SKM-1 (cell line): ENCODE measurements around the gene GCGR.

Source experiments
- DNase-seq: peaks from one replicate; lab custom pipeline; 2025; ENCODE audit not compliant: unreplicated experiment; lab: John Stamatoyannopoulos, UW

The GCGR gene

DNA sequence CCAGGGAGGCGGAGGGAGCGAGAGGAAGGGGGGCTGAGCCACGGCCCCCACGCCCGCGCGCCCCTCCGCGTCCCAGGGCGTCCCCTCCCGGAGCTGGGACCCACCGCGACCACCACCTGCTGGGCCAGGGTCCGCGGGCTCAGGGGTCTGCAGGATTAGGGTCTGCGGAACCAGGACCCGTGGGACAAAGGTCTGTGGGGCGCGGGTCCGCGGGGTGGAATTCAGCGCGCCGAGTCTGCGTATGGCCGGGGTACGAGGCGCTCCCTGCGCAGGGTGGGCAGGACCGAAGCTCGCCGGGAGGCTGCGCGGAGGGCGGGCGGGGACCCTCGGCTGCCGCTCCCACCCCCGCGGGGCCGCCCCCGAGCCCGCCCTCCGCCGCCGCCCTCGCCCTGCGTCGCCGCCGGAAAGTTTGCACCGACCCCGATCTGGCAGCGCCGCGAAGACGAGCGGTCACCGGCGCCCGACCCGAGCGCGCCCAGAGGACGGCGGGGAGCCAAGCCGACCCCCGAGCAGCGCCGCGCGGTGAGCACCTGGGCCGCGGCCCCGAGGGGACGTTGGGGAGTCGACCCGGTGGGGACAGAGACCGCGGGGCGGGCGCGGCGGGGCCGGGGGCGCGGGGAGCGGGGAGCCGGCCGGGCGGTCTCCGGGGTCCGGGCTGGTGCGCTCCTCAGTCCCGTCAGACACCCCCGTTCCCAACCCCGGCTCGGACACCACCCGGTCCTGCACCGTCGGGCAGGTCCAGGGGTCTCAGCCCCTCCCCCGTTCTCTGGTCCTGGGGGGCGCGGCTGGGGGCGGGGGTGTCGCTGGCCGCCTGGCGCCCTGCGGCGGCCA is at the start of gene GCGR:
Gene GCGR, plus strand, starts transcription at position 423 of the 831 bp plus-strand sequence. CDS start 4,869 bp downstream, outside the sequence.
- no peak for DNase-seq

DNA sequence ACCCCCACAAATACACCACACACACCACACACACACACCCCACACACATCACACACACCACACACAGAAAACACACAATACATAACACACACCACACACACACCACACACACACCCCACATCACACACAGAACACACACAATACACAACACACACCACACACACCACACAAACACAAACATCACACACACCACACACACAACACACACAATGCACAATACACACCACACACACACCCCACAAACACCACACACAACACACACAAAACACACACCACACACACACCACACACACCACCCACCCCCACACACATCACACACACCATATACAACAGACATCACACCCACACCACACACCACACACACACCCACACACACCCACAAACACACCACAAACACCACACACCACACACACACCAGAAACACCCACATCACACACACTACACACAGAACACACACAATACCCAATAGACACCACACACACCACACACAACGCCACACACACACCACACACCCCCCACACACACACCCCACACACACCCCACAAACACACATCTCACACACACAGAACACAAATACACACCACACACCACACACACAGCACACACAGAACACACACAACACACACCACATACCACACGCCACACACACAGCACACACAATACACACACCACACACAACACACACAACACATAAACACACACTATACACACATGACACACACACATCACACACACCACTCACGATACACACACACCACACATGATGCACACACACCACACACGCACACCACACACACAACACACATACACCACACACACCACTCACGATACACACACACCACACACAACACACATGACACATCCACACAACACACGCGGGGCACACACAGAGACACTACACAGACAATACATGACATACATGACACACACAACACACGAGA is 11.0 kb upstream of the GCGR start:
- no peak for DNase-seq

DNA sequence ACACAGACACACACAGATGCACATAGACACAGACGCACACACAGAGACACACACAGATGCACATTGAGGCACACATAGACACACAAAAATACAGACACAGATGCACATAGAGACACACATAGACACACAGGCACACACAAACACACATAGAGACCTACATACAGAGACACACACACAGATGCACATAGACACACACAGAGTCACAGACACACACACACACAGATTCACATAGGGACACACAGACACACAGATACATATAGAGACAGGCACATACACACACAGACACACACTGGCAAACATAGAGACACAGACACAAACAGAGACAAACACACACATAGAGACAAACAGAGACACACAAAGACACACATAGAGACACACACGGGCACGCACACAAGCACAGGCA is 9.9 kb upstream of the GCGR start:
- DNase-seq: no peak

DNA sequence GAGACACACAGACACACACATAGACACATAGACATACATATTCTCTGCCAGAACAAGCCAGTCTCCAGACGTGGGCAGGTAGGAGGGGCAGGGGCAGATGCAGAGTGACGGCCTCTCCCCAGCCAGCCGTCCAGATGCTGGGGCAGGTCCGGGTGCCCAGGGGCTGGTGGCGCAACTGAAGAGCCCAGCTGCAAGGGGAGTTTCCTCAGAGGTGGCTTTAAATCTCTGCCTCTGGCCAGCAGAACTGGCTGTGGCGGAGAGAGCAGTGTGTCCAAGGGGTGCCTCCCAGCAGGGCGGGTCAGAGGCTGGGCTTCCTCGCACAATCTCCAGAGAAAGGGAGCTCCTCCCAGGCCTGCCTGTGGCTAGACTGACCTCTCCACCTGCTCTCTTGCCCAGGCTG is 9.4 kb upstream of the GCGR start:
- DNase-seq: no peak

DNA sequence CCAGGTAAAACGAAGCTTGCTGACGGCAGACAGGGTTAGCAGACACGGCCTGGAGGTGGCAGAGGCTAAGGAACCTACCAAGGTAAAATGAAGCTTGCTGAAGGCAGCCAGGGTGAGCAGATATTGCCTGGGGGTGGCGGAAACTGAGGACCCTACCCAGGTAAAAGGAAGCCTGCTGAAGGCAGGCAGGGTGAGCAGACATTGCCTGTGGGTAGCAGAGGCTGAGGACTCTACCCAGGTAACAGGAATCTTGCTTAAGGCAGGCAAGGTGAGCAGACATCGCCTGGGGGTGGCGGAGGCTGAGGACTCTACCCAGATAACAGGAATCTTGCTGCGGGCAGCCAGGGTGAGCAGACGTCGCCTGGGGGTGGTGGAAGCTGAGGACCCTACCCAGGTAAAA is 2.6 kb upstream of the GCGR start:
- no peak for DNase-seq

DNA sequence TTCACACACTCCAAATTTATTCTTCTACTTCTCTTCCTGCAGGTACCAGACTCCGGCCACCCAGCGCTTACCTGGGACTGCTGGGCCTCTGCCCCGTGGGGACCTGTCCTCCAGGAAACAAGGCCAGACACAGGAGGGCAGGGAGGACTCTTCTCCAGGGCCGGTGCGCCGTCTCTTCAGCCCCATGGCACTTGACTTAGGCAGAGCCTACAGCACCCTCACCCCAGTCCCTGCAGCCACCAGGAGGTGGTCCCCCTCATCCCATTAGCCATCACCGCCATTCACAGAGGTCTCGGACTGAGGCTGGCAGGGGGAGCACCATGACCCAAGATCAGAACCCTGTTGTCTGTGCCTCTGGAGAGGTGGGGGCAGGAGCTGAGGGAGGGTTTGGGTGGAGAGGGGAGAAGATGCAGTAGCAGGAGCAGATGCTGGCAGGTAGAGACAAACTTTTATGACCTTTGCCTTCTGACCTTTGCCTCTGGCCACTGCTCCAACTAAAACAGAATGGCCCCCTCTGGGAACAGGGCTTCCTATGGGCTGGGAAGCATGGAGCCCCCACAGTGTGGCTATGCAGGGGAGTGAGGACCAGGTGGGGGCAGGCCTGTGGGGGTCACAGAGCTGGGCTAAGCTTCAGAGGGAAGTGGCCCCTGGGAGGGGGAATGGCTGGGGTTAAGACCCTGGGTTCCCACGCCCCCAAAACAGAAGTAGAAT is 1.7 kb upstream of the GCGR start:
- no peak for DNase-seq

DNA sequence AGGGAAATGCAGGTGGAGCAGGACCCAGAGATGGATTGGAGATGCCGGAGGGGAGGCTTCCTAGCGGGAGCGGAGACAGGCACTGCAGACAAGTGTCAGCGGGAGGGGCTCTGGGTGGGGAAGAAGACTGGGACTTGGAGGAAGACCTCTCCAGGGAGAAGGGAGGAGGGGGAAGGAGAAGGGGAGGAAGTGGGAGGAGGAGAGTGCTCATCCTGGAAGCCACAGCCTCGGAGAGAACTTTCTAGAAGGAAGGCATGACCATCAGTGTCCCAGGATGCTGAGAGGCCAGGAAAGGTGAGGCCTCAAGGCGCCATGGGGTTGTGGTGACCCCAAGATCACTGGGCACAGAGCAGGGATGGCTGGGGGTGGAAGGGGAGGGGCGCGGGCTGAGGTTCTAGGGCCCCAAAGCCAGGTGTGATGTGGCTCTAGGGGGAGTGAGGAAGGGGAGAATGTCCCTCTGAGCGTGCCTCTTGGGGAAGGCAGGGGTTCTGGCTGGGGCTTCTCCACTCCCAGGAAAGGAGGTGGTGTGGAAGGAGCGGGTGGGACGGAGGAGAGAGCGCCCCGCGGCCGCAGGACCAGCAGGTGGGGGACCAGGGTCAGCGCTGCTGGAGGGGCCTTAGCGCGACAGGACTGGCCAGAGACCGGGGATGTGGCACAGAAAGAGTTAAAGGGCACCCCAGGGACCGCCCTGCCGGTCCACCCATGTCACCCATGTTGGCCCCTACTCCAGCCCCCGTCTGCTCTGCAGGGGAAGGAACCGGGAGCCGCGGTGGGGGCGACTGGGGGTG is 900 bp upstream of the GCGR start:
- no peak for DNase-seq

DNA sequence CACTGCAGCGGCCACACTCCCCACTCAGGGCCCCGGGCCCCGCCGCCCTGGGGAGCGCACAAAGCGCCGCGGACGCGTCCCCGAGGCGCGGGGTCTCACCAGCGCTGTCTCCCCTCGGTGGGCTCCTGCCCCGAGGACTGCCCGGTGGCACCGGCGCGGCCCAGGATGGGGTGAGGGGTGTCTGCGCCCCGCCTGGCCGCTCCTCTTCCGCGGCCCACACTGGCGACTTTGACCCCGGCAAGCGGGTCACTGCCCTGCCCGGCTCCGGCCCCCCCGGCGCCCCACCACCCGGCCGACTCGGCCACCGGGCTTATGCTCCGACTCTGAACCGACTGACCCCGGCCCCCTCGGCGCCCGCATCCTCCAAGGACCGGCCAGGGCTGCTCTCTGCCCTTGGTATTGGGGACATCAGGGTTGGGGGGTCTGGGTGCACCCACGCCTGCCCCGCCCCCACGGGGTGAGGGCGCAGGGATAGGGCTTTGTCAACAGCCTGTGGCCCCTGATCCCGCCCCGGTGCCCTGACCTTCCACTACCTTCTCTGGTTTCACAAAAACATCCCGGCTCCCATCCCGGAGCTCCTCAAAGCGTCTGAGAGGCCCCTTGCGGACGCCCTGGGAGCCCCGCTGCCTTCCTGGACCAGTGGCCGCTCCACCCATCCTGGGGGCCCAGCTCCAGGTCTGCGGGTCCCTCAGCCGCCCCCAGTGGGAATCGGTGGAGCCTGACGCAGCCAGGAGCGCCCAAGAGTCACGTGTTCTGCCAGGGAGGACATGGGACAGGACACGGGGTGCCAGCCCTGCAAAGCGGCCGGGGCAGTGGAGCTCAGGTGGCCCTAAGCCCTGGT is 829 bp downstream of the GCGR start:
- no peak for DNase-seq

DNA sequence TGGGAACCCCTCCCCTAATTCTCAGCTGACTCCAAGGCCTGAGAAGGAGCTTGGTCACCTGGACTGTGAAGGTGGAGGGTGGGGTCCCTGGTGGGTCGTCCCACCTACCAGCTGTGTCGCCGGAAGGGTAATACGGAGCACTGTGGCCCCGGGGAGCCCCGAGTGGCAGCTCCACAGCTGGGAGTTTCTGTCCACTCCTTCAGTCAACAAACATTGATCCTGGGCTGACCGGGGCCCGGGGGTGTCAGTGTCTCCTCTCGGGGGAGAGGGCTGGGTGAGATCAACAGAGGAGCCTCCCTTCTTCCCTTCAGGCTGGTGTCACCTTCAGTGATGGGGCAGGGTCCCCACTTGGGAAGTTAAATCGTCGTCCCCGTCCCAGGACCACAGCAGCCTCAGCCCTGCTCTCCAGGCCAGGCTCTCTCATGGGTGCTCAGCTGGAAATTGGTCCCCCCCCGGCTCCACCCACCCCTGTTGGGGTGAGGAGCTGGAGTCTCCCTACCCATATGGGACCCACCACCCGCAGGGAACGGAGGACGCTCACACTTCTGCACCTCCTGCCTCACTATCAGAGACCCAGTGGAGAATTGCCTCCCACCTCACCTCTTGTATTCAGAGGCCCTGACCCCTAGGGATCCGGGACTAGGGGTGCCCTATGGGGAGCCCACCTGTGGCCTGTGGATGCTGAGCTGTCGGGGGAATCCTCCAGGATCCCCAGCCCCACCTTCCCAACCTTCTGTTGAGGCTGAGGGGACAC is 1.9 kb downstream of the GCGR start:
- no peak for DNase-seq

DNA sequence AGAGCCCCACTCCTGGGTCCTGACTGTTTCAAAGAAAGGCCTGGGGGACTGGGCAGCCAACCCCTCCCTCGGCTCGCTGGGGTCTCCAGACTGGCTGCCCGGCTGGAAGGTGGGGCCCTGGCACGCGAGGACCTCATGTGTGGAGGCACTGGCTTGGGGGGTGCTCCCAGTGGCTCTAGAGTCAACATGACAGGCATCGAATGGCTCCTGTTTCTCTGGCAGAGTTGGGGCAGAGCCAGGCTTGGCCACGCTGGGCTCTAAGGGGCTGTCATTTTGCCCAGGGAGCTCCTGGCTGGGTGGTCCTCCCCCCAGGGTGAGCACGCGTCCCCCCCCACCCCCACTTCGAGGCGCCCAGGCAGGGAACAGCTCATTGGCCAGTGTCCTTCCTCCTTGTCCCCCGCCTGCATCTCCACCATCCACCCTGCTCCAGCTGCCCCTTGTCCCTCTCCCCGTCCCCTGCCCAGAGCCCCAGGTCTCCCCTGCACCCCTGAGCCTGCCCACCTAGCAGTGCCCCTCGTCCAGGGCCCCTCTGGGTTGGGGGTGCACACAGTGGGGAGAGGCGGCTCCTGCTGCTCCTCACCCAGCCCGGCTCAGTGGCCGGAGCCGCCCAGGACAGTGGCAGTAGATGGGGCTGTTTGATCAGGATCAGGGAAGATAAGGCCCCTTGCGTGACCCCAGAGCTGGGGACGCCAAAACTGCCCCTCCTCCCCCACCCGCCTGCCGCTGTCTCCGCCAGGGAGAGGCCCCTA is 2.7 kb downstream of the GCGR start:
- DNase-seq: no peak

DNA sequence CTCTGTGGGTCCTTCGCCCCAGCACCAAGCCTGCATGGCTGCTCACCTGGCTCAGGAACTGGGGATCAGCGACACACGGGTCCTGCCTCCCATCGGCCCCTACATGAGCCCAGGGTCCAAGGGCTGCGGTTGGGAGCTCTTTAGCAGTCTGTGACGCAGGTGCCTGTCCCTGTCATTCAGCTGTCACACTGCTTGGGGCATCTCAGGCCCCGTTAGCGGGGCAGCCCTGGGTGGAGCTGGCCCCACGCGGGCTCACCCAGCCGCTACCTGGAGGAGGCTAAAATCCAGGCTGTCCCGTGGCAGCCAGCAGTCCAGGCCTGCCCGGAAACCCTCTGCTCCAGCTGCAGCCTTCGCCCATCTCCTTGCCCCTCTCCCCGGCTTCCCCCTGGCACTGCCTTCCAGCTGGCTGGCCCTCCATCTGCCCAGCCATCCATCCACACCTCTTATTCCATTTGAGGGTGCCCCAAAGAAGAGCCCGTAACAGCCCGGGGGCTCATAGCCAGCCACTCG is 3.3 kb downstream of the GCGR start:
- DNase-seq: no peak

DNA sequence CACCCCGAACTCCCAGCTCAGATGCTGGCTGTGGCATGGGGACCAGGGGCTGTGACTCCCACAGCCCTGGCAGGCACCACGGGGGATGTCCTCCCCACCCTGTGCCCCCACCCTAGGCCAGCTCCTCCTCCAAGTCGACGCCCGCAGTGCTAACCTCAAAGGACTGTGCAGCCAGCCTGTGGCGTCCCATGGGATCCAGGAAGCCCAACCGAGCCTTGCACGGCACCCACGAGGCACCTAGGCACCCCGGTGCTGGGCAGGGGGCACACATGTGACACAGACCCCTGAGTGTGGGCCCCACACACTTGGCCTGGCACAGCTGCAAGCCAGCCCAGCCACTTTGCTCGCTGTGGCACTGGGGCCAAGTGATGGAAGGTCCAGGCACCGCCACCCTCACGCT is 3.9 kb downstream of the GCGR start:
- DNase-seq: no peak

DNA sequence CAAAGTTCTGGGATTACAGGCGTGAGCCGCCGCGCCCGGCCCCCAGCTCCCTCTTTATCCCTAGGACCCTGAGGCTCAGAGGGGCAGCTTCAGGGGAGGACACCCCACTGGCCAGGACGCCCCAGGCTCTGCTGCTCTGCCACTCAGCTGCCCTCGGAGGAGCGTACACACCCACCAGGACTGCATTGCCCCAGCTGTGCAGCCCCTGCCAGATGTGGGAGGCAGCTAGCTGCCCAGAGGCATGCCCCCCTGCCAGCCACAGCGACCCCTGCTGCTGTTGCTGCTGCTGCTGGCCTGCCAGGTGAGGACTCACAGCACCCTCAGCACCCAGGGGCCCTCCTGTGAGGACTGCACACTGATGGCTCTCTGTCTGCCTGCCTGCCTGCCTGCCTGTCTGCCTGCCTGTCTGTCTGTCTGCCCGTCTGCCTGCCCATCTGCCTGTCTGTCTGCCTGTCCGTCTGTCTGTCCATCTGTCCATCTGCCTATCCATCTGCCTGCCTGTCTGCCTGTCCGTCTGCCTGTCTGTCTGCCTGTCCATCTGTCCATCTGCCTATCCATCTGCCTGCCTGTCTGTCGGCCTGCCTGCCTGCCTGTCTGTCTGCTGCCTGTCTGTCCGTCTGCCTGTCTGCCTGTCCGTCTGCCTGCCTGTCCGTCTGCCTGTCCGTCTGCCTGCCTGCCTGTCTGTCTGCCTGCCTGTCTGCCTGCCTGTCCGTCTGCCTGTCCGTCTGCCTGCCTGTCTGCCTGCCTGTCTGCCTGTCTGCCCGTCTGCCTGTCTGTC is 5.0 kb downstream of the GCGR start:
- DNase-seq: no peak

DNA sequence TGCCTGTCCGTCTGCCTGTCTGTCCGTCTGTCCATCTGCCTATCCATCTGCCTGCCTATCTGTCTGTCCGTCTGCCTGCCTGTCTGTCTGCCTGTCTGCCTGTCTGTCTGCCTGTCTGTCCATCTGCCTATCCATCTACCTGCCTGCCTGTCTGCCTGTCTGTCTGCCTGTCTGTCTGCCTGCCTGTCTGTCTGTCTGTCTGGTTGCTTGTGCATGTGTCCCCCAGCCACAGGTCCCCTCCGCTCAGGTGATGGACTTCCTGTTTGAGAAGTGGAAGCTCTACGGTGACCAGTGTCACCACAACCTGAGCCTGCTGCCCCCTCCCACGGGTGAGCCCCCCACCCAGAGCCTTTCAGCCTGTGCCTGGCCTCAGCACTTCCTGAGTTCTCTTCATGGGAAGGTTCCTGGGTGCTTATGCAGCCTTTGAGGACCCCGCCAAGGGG is 5.6 kb downstream of the GCGR start:
- DNase-seq: no peak

DNA sequence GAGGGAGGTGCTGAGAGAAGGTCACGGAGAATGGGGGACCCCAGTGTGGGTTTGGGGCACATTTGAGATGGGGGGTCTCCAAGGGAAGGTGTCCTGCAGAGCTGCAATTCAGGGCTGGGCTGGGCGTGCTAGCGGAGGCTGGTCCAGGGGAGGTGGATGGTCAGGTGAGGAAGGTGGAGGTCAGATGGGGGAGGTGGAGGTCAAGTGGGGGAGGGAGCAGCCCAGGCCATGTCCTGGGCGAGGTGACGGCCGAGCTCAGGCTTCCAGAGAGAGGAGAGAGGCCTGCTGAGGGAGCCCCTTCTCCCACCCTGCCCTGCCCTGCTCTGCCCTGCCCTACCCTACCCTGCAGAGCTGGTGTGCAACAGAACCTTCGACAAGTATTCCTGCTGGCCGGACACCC is 6.5 kb downstream of the GCGR start:
- DNase-seq: no peak

DNA sequence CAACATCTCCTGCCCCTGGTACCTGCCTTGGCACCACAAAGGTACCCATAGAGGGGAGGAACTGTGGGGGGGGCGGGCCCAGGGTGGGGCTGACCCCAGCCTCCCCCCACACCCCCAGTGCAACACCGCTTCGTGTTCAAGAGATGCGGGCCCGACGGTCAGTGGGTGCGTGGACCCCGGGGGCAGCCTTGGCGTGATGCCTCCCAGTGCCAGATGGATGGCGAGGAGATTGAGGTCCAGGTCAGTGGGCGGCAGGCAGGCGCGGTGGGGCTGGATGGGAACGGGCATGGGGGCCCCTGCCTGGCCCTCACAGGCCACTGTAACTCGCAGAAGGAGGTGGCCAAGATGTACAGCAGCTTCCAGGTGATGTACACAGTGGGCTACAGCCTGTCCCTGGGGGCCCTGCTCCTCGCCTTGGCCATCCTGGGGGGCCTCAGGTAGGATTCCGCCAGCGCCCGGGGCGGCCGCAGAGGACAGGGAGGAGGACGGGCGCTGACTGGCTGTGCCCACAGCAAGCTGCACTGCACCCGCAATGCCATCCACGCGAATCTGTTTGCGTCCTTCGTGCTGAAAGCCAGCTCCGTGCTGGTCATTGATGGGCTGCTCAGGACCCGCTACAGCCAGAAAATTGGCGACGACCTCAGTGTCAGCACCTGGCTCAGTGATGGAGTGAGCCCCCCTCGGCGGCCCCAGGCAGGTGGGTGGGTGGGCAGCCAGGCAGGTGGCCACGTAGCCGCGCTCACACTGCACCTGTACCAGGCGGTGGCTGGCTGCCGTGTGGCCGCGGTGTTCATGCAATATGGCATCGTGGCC is 7.1 kb downstream of the GCGR start:
- no peak for DNase-seq
